ENCODE measurements around the gene FSTL1.

- no peak for TF ChIP-seq POLR2A (IDR thresholded peaks at IDR 0.05; ENCODE audit: low read length)
- no peak for TF ChIP-seq GATA1 (IDR thresholded peaks at IDR 0.05; ENCODE audit: low read depth, low read length)
Measured at GRCh38 chr3:120487191-120487650, 36.4 kb upstream of the FSTL1 start.
